Adrenal gland (tissue), 5 donors: ENCODE measurements around the gene OXSR1.

Experiments
- CTCF ChIP-seq, 6 experiments: fragments of 450-650 bp in 4 of 6; fragments of 200-600 bp in 2 of 6; sonication (generic) in 1 of 6; IDR thresholded peaks; 1 replicate in 5 of 6; 2 replicates in 1 of 6; pipeline versions ENCODE4 v1.5.1 to v1.8.0; 2016 to 2021; ENCODE audit warnings: antibody characterized with exemption in 6 of 6, mild to moderate bottlenecking in 2 of 6, moderate library complexity in 1 of 6
- POLR2A ChIP-seq, 2 donors: fragments of 450-650 bp; IDR thresholded peaks; one replicate each; pipeline ENCODE4 v1.6.1; 2017; ENCODE audit warnings: antibody characterized with exemption in 2 of 2, mild to moderate bottlenecking in 2 of 2, moderate library complexity in 1 of 2
- donor health status: DM: no; HTN: no; CAD: no.

GRCh38 chr3:38203690-38204089 is 38.4 kb downstream of the OXSR1 start:
- TF ChIP-seq CTCF (IDR thresholded peaks at IDR 0.05) (no peak), POLR2A (IDR thresholded peaks at IDR 0.05) (no peak)
